ENCODE results near the gene MAPK14.

MAPK14 gene

DNA sequence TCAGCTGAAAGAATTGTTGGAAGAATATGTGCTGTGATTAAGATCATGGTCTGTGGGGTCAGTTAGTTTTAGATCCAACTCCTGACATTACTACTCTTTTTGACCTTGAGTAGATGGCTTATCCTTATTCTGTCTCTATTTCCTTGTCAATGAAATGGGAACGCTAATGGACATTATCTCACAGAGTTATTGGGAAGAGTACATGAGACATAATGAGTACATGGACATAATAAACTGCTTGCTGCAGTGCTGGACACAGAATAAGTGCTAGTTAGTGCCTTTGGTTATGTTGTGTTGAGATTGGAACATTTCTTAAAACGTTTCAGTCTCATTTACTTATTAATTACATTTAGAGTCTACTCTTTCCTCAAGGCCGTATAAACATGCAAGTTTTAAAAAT is 42.6 kb downstream of the MAPK14 start:
- no peak for DNase-seq
- Histone ChIP-seq H3K4me1 (ENCODE audit: low read length) (no peaks in the 10 kb centered on the region), H4K20me1 (ENCODE audit: insufficient read depth, low read length) (peaks cover 6% of the 10 kb centered on the region; the same call in 1 of the 2 replicates), H3K9me2 (replicated peaks; ENCODE audit: insufficient read depth, low read length) (no peaks in the 10 kb centered on the region), H3K9ac (ENCODE audit: low read length) (no peak overlapping the region), H3F3A (ENCODE audit: insufficient read depth, low read length) (no peaks in the 10 kb centered on the region), H3K9me3 (replicated peaks; ENCODE audit: insufficient read depth, low read length) (no peaks in the 10 kb centered on the region), H3K27ac (ENCODE audit: low read length) (no peak overlapping the region), H3K27me3 (replicated peaks; ENCODE audit: insufficient read depth, low read length) (no peaks in the 10 kb centered on the region), H2AFZ (ENCODE audit: low read length) (no peak overlapping the region), H3K4me2 (ENCODE audit: low read depth, low read length) (no peak overlapping the region), H3K79me2 (ENCODE audit: low read length) (peaks cover 58% of the 10 kb centered on the region), H3K4me3 (ENCODE audit: low read length) (no peak overlapping the region), H3K36me3 (replicated peaks; ENCODE audit: insufficient read depth, low read length) (no peaks in the 10 kb centered on the region)
- no peak for TF ChIP-seq EZH2 (optimal IDR thresholded peaks at IDR 0.05; ENCODE audit: low read depth, low read length)
- no peak for TF ChIP-seq EZH2phosphoT487 (IDR thresholded peaks at IDR 0.05; ENCODE audit: low read length)
- TF ChIP-seq, protein P1, sequence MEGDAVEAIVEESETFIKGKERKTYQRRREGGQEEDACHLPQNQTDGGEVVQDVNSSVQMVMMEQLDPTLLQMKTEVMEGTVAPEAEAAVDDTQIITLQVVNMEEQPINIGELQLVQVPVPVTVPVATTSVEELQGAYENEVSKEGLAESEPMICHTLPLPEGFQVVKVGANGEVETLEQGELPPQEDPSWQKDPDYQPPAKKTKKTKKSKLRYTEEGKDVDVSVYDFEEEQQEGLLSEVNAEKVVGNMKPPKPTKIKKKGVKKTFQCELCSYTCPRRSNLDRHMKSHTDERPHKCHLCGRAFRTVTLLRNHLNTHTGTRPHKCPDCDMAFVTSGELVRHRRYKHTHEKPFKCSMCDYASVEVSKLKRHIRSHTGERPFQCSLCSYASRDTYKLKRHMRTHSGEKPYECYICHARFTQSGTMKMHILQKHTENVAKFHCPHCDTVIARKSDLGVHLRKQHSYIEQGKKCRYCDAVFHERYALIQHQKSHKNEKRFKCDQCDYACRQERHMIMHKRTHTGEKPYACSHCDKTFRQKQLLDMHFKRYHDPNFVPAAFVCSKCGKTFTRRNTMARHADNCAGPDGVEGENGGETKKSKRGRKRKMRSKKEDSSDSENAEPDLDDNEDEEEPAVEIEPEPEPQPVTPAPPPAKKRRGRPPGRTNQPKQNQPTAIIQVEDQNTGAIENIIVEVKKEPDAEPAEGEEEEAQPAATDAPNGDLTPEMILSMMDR (IDR thresholded peaks at IDR 0.05; ENCODE audit: low read length): no peak

DNA sequence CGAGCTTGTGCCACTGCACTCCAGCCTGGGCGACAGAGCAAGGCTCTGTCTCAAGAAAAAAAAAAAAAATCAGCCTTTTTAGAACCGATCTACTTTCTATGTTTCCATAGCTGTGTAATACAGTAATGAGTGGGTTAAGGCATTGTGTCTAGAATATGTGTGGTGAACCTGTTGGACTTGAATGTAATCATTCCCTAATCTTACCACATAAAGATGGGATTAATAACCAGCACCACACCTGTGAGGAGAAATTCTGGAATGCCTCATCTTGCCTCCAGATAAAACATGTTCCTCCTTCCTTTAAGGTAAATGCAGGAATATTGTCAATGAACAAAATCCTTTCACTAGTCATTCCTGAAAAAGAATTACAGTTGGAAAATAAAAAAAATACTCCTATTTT is 43.7 kb downstream of the MAPK14 start:
- no peak for DNase-seq
- peaks cover 49% of the 10 kb centered on the region for H3K79me2 ChIP-seq (ENCODE audit: low read length)
- H3K4me3 ChIP-seq (ENCODE audit: low read length): no peak overlapping the region
- peaks cover 6% of the 10 kb centered on the region; the same call in 1 of the 2 replicates for H4K20me1 ChIP-seq (ENCODE audit: insufficient read depth, low read length)
- no peak overlapping the region for H3K9ac ChIP-seq (ENCODE audit: low read length)
- no peaks in the 10 kb centered on the region for H3K9me2 ChIP-seq (replicated peaks; ENCODE audit: insufficient read depth, low read length)
- no peaks in the 10 kb centered on the region for H3K27me3 ChIP-seq (replicated peaks; ENCODE audit: insufficient read depth, low read length)
- H3F3A ChIP-seq (ENCODE audit: insufficient read depth, low read length): no peaks in the 10 kb centered on the region
- H3K36me3 ChIP-seq (replicated peaks; ENCODE audit: insufficient read depth, low read length): no peaks in the 10 kb centered on the region
- H3K4me1 ChIP-seq (ENCODE audit: low read length): no peaks in the 10 kb centered on the region
- no peak overlapping the region for H3K4me2 ChIP-seq (ENCODE audit: low read depth, low read length)
- no peak overlapping the region for H3K27ac ChIP-seq (ENCODE audit: low read length)
- no peak for TF ChIP-seq EZH2phosphoT487 (IDR thresholded peaks at IDR 0.05; ENCODE audit: low read length)
- H3K9me3 ChIP-seq (replicated peaks; ENCODE audit: insufficient read depth, low read length): no peaks in the 10 kb centered on the region
- no peak overlapping the region for H2AFZ ChIP-seq (ENCODE audit: low read length)

DNA sequence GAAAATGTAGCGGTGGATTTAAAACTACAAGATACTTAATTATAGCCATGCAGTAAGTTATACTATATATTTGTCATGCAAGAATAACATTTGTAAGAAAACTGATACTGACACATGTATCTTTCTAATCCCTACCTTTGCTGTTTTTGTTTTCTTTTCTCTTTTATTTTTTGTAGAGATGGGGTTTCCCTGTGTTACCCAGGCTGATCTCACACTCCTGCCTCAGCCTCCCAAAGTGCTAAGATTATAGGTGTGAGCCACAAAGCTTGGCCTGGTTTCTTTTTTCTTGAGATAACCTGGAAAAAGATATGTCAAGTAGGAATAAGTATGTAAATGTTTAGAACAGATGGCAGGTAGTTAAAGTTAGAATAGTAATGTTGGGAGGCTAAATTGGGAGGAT is 44.1 kb downstream of the MAPK14 start:
- Histone ChIP-seq H3K9me3 (replicated peaks; ENCODE audit: insufficient read depth, low read length) (no peaks in the 10 kb centered on the region), H3K27me3 (replicated peaks; ENCODE audit: insufficient read depth, low read length) (no peaks in the 10 kb centered on the region), H3K4me2 (ENCODE audit: low read depth, low read length) (no peak overlapping the region), H3K9ac (ENCODE audit: low read length) (no peak overlapping the region), H3F3A (ENCODE audit: insufficient read depth, low read length) (no peaks in the 10 kb centered on the region), H3K4me3 (ENCODE audit: low read length) (no peak overlapping the region), H3K79me2 (ENCODE audit: low read length) (peaks cover 45% of the 10 kb centered on the region), H3K9me2 (replicated peaks; ENCODE audit: insufficient read depth, low read length) (no peaks in the 10 kb centered on the region), H3K27ac (ENCODE audit: low read length) (no peak overlapping the region), H3K4me1 (ENCODE audit: low read length) (no peaks in the 10 kb centered on the region), H3K36me3 (replicated peaks; ENCODE audit: insufficient read depth, low read length) (0 out of 2 replicates have a peak, but pooled peaks cover 2% of the 10 kb centered on the region), H2AFZ (ENCODE audit: low read length) (no peak overlapping the region), H4K20me1 (ENCODE audit: insufficient read depth, low read length) (peaks cover 6% of the 10 kb centered on the region; the same call in 1 of the 2 replicates)
- DNase-seq: no peak
- TF ChIP-seq EZH2 (optimal IDR thresholded peaks at IDR 0.05; ENCODE audit: low read depth, low read length) (no peak), EZH2phosphoT487 (IDR thresholded peaks at IDR 0.05; ENCODE audit: low read length) (no peak)
- TF ChIP-seq, protein P1 (IDR thresholded peaks at IDR 0.05; ENCODE audit: low read length): no peak

DNA sequence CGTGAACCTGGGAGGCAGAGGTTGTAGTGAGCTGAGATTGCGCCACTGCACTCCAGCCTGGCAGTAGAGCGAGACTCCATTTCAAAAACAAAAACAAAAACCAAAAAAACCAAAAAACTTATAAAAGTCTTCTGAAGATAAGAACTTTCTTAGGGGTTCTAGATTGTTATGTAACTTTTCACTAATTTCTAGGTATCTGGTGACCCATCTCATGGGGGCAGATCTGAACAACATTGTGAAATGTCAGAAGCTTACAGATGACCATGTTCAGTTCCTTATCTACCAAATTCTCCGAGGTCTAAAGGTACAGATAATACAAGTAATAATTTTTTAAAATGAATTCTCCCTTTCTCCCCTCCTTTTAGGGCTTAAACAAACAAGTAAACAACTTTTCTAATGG is 45.1 kb downstream of the MAPK14 start:
- Histone ChIP-seq H3K79me2 (ENCODE audit: low read length) (peaks cover 36% of the 10 kb centered on the region), H3K27me3 (replicated peaks; ENCODE audit: insufficient read depth, low read length) (no peaks in the 10 kb centered on the region), H3K4me2 (ENCODE audit: low read depth, low read length) (no peak overlapping the region), H3K9me3 (replicated peaks; ENCODE audit: insufficient read depth, low read length) (no peaks in the 10 kb centered on the region), H2AFZ (ENCODE audit: low read length) (no peak overlapping the region), H3K9me2 (replicated peaks; ENCODE audit: insufficient read depth, low read length) (no peaks in the 10 kb centered on the region), H3K9ac (ENCODE audit: low read length) (no peak overlapping the region), H3K4me3 (ENCODE audit: low read length) (no peak overlapping the region), H3K4me1 (ENCODE audit: low read length) (no peaks in the 10 kb centered on the region), H3K27ac (ENCODE audit: low read length) (no peak overlapping the region), H3F3A (ENCODE audit: insufficient read depth, low read length) (no peaks in the 10 kb centered on the region), H3K36me3 (replicated peaks; ENCODE audit: insufficient read depth, low read length) (0 out of 2 replicates have a peak, but pooled peaks cover 2% of the 10 kb centered on the region), H4K20me1 (ENCODE audit: insufficient read depth, low read length) (peaks cover 1% of the 10 kb centered on the region; the same call in 1 of the 2 replicates)
- TF ChIP-seq EZH2phosphoT487 (IDR thresholded peaks at IDR 0.05; ENCODE audit: low read length): no peak
- TF ChIP-seq EZH2 (optimal IDR thresholded peaks at IDR 0.05; ENCODE audit: low read depth, low read length): no peak
- TF ChIP-seq, protein P1 (IDR thresholded peaks at IDR 0.05; ENCODE audit: low read length): no peak
- DNase-seq: no peak

Data from MM.1S (cell line).